Glutamatergic neuron (in vitro differentiated cells): ENCODE data around the gene ASIC2. TPM values are rescaled to one million over a fixed set of nuclear protein-coding genes. Genes with fewer than 3 reads are reported as not detected.

ENCODE experiments used
- DNase-seq: peaks from one replicate; pipeline ENCODE4 v3.0.0; 2022
- H3K27ac Mint-ChIP-seq: one replicate; pipeline ENCODE4 v1.8.0; 2020; ENCODE audit warnings: mild to moderate bottlenecking, mixed read lengths, inconsistent platforms; ENCODE audit not compliant: unreplicated experiment
- H3K27me3 Mint-ChIP-seq: one replicate; pipeline ENCODE4 v1.8.0; 2020; ENCODE audit warnings: mild to moderate bottlenecking, moderate library complexity, mixed read lengths, inconsistent platforms; ENCODE audit not compliant: unreplicated experiment
- H3K36me3 Mint-ChIP-seq: one replicate; pipeline ENCODE4 v1.8.0; 2020; ENCODE audit warnings: mild to moderate bottlenecking, mixed read lengths, inconsistent platforms; ENCODE audit not compliant: unreplicated experiment
- H3K4me1 Mint-ChIP-seq: one replicate; pipeline ENCODE4 v1.8.0; 2020; ENCODE audit warnings: mild to moderate bottlenecking, low read depth, mixed read lengths, inconsistent platforms; ENCODE audit not compliant: unreplicated experiment
- H3K4me3 Mint-ChIP-seq: one replicate; pipeline ENCODE4 v1.8.0; 2020; ENCODE audit warnings: mild to moderate bottlenecking, mixed read lengths, inconsistent platforms; ENCODE audit not compliant: unreplicated experiment
- H3K9me3 Mint-ChIP-seq: one replicate; pipeline ENCODE4 v1.8.0; 2020; ENCODE audit warnings: mild to moderate bottlenecking, moderate library complexity, mixed read lengths, inconsistent platforms; ENCODE audit not compliant: unreplicated experiment
- CTCF ChIP-seq: fragments of 200-600 bp; sonication (generic); IDR thresholded peaks from one replicate; pipeline ENCODE4 v1.5.0; 2021; ENCODE audit not compliant: partially characterized antibody, unreplicated experiment
- total RNA-seq: library from RNA; stranded (reverse); fragmentation: NEBNext Ultra II Directional; extraction: Animal tissue kit (Norgen Biotek cat#: 25700); gene quantifications from one replicate; pipeline ENCODE4 v1.2.1, GENCODE V29; 2021; ENCODE audit not compliant: unreplicated experiment

ASIC2 gene
- total RNA-seq, 1 donor from 2014 or later: 0.74 TPM

DNA sequence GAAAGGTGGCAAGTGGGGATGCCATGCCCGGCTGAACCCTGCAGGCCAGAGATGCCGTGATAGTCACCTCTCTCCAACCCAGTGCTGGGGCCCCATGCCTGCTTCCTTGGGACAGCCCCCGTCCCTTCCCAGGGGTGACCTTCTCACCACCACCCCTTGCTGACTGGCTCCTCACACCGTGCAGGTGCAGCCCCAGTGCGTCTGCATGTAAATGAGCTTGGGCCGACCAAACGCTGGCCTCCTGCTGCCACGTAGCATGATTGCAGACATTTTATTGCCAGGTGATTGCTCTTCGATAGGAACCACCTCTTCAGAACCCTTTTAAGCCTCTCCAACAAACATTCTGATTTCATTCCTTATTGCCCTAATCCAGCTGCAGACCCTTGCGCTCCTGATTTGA is 32.5 kb downstream of the ASIC2 start:
- Mint-ChIP-seq H3K9me3 (peaks cover 2% of the 10 kb centered on the region), H3K4me3 (no peak overlapping the region), H3K36me3 (no peaks in the 10 kb centered on the region), H3K27ac (no peak overlapping the region), H3K4me1 (peaks cover 25% of the 10 kb centered on the region), H3K27me3 (peaks cover 2% of the 10 kb centered on the region)
- no peak for TF ChIP-seq CTCF
- DNase-seq: no peak

DNA sequence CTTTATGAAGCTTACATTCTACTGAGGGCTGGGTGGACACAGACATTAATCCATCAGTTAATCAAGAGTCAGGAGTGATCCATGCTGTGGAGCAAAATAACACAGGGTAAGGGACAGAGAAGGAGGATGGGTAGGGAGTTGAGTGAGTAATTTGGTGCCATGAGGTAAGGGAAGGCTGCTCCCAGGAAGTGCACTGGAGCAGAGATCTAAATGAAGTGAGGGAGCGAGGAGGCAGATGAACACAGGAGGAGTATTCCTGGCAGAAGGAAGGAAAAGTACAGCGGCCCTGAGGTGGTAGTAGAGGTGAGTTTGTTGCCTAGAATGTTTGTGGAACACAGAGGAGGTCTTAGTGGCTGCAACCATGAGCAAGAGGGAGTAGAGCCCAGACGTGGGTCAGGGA is 34.8 kb downstream of the ASIC2 start:
- H3K4me1 Mint-ChIP-seq: peaks cover 24% of the 10 kb centered on the region
- no peak for DNase-seq
- no peak for TF ChIP-seq CTCF
- peaks cover 3% of the 10 kb centered on the region for H3K27me3 Mint-ChIP-seq
- peaks cover 2% of the 10 kb centered on the region for H3K9me3 Mint-ChIP-seq
- H3K27ac Mint-ChIP-seq: no peak overlapping the region
- H3K4me3 Mint-ChIP-seq: no peak overlapping the region
- no peaks in the 10 kb centered on the region for H3K36me3 Mint-ChIP-seq

DNA sequence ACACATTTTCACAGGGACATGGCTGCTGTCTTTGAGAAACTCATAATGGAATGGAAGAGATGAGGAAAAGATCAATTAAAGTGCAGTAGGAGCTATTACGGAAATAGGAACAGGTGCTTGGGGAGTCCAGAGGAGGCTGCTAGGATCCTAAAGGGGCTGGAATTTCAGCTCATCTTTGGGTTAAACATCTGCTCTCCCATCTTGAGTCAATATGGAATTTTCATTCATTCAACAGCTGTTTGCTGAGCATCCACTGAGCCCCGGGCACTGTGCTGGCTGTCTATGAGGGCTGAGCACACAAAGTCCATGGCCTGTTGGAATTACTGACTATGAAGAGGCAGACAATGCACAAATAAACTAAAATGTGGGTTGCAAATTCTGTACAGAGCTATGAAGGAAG is 47.9 kb downstream of the ASIC2 start:
- peak overlapping the region; percentile 22 for H3K4me3 Mint-ChIP-seq
- H3K9me3 Mint-ChIP-seq: peaks cover 3% of the 10 kb centered on the region
- H3K27ac Mint-ChIP-seq: no peak overlapping the region
- H3K36me3 Mint-ChIP-seq: no peaks in the 10 kb centered on the region
- H3K4me1 Mint-ChIP-seq: peaks cover 12% of the 10 kb centered on the region
- DNase-seq: no peak
- TF ChIP-seq CTCF: no peak
- peaks cover 6% of the 10 kb centered on the region for H3K27me3 Mint-ChIP-seq

GRCh38 chr17:33243732-33244131 is 49.4 kb downstream of the ASIC2 start:
- H3K4me3 Mint-ChIP-seq: no peak overlapping the region
- peaks cover 16% of the 10 kb centered on the region for H3K4me1 Mint-ChIP-seq
- H3K36me3 Mint-ChIP-seq: no peaks in the 10 kb centered on the region
- TF ChIP-seq CTCF: no peak
- H3K9me3 Mint-ChIP-seq: peaks cover 3% of the 10 kb centered on the region
- DNase-seq: no peak
- no peak overlapping the region for H3K27ac Mint-ChIP-seq
- peaks cover 6% of the 10 kb centered on the region for H3K27me3 Mint-ChIP-seq

GRCh38 chr17:33242375-33243124 is 50.5 kb downstream of the ASIC2 start:
- peaks cover 3% of the 10 kb centered on the region for H3K9me3 Mint-ChIP-seq
- TF ChIP-seq CTCF: no peak
- H3K4me3 Mint-ChIP-seq: no peak overlapping the region
- H3K27ac Mint-ChIP-seq: no peak overlapping the region
- peaks cover 4% of the 10 kb centered on the region for H3K27me3 Mint-ChIP-seq
- no peak for DNase-seq
- H3K4me1 Mint-ChIP-seq: peaks cover 16% of the 10 kb centered on the region
- H3K36me3 Mint-ChIP-seq: no peaks in the 10 kb centered on the region
